NCI-H82 (cell line): ENCODE results near the gene VPS35L.

Experiments
- DNase-seq: peaks from one replicate; lab custom pipeline; 2025; lab: John Stamatoyannopoulos, UW

The VPS35L gene

DNA sequence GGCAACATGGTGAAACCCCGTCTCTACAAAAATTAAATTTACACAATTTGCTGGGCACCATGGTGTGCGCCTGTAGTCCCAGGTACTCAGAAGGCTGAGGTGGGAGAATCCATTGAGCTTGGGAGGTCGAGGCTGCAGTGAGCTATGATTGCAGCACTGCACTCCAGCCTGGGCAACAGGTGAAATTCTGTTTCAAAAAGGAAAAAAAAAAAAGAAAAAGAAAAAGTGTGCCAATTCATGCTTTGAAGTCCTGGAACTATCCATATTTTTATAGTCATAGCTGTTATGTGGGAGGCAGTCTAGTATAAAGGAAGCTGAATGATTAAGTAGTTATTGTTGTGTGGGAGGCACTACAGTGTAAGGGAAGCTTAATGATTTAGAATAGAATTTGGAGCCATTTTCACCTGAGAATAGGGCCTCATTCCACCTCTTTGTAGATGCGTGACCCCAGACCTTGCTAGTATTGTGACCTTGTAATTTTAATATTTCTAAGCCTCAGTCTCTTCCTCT lies 194.1 kb downstream of the VPS35L start:
- DNase-seq: no peak
